K562 (cell line): ENCODE data around the gene PITHD1. TPM values are rescaled to one million over a fixed set of nuclear protein-coding genes. Genes with fewer than 3 reads are reported as not detected.

Experiments used
- DMBX1 ChIP-seq: fragments of 250-450 bp; sonication (Bioruptor Pico); IDR thresholded peaks from 2 replicates; pipeline ENCODE4 v1.8.0; 2022; ENCODE audit warnings: inconsistent platforms, mild to moderate bottlenecking, moderate library complexity, borderline replicate concordance
- EP300 ChIP-seq: IDR thresholded peaks from 2 replicates; pipeline ENCODE4 v1.6.1; 2012; ENCODE audit warnings: low read length, improper control_type of control experiment
- HDAC2 ChIP-seq: fragments of 450-650 bp; IDR thresholded peaks from 2 replicates; pipeline ENCODE4 v1.6.1; 2016; ENCODE audit warnings: mild to moderate bottlenecking
- HDAC6 ChIP-seq: IDR thresholded peaks from 2 replicates; pipeline ENCODE4 v1.6.1; 2012; ENCODE audit warnings: low read depth, mild to moderate bottlenecking, control low read depth, inconsistent platforms, low read length, moderate library complexity
- HOXB6 ChIP-seq: fragments of 250-450 bp; sonication (Bioruptor Pico); IDR thresholded peaks from 2 replicates; pipeline ENCODE4 v1.5.1; 2022; ENCODE audit warnings: mild to moderate bottlenecking, borderline replicate concordance
- L3MBTL2 ChIP-seq: fragments of 450-650 bp; IDR thresholded peaks from 2 replicates; pipeline ENCODE4 v1.6.1; 2016; ENCODE audit warnings: mild to moderate bottlenecking, moderate library complexity
- MTF1 ChIP-seq: fragments of 250-450 bp; sonication (Bioruptor Pico); IDR thresholded peaks from 2 replicates; pipeline ENCODE4 v1.9.0; 2021; ENCODE audit warnings: moderate library complexity, mild to moderate bottlenecking, inconsistent platforms, borderline replicate concordance
- SAFB2 ChIP-seq: fragments of 200-400 bp; formaldehyde crosslinking; IDR thresholded peaks from 2 replicates; pipeline ENCODE4 v1.6.1; 2018; ENCODE audit warnings: borderline replicate concordance, low read length, low read depth, moderate library complexity; ENCODE audit not compliant: severe bottlenecking
- SREBF1 ChIP-seq: fragments of 150-350 bp; IDR thresholded peaks from 2 replicates; pipeline ENCODE4 v1.6.1; 2014; ENCODE audit warnings: antibody characterized with exemption, low read depth, low read length, borderline replicate concordance
- ZNF197 ChIP-seq: fragments of 200-800 bp; sonication (Bioruptor generic); IDR thresholded peaks from 2 replicates; pipeline ENCODE4 v1.6.1; 2016; ENCODE audit warnings: low read depth, missing genetic modification characterization, missing compliant biosample characterization
- ZNF589 ChIP-seq: fragments of 200-800 bp; sonication (Bioruptor generic); IDR thresholded peaks from 2 replicates; pipeline ENCODE4 v1.6.1; 2016; ENCODE audit warnings: low read depth, missing genetic modification characterization, missing compliant biosample characterization
- polyA plus RNA-seq, 8 experiments: library from polyadenylated mRNA; depleted of rRNA in 4 of 8; stranded (reverse) in 5 of 8; unstranded in 3 of 8; fragments of >200 nt; fragmentation: Nextera tagmentation in 2 of 8; fragmentation: Illumina TruSeq in 1 of 8; extraction: Ambion mirVana in 2 of 8; extraction: Trizol in 1 of 8; gene quantifications; 2 replicates each; pipeline versions ENCODE4 v1.2.1 to v1.2.3, GENCODE V29; 2011 to 2014; ENCODE audit warnings: inconsistent platforms in 1 of 8, missing spikeins in 1 of 8
- total RNA-seq, 7 experiments: library from RNA; depleted of rRNA in 6 of 7; stranded (reverse); fragments of >200 nt in 6 of 7; fragmentation: Illumina TruSeq in 2 of 7; extraction: Trizol in 2 of 7; gene quantifications; 2 replicates each; pipeline versions ENCODE4 v1.2.1 to v1.2.3, GENCODE V29; 2011 to 2021; ENCODE audit warnings: low replicate concordance in 1 of 7
- TF ChIP-seq, protein P1 (sequence below): fragments of 450-650 bp; IDR thresholded peaks from 2 replicates; pipeline ENCODE4 v1.6.1; 2017; ENCODE audit warnings: antibody characterized with exemption, mild to moderate bottlenecking
- TF ChIP-seq, protein P2 (sequence below), 2 experiments: IDR thresholded peaks; 2 replicates each; pipeline ENCODE4 v1.6.1; 2011; ENCODE audit warnings: borderline replicate concordance in 1 of 2, control low read depth in 1 of 2, low read depth in 1 of 2, low read length in 1 of 2, mild to moderate bottlenecking in 1 of 2, mixed read lengths in 1 of 2, moderate library complexity in 1 of 2; ENCODE audit not compliant: insufficient read depth in 1 of 2, insufficient read length in 1 of 2, poor library complexity in 1 of 2, severe bottlenecking in 1 of 2; ENCODE audit errors: extremely low read depth in 1 of 2
- TF ChIP-seq, protein P3 (sequence below), 3 experiments: IDR thresholded peaks in 2 of 3; conservative IDR thresholded peaks in 1 of 3; 2 replicates each; pipeline ENCODE4 v1.5.1; 2011 to 2012; ENCODE audit warnings: low read length in 3 of 3, mild to moderate bottlenecking in 3 of 3, control low read depth in 2 of 3, improper control_type of control experiment in 1 of 3, inconsistent platforms in 1 of 3, low read depth in 1 of 3, mixed read lengths in 1 of 3, moderate library complexity in 1 of 3; ENCODE audit not compliant: insufficient read depth in 2 of 3
- TF ChIP-seq, protein P4 (sequence below): sonication (generic); formaldehyde crosslinking; IDR thresholded peaks from 2 replicates; pipeline ENCODE4 v1.9.0; 2022; ENCODE audit warnings: mild to moderate bottlenecking, missing genetic modification reagents
- TF ChIP-seq, protein P5 (sequence below): sonication (generic); formaldehyde crosslinking; IDR thresholded peaks from 2 replicates; pipeline ENCODE4 v1.8.0; 2022; ENCODE audit warnings: missing genetic modification reagents, mild to moderate bottlenecking, borderline replicate concordance

The PITHD1 gene
- total and polyA plus RNA-seq, 9 of the 15 experiments (the other 6 are each of a cell fraction or from before 2014, with no cell fraction given) = 46.5 to 175 (median 149) TPM

DNA sequence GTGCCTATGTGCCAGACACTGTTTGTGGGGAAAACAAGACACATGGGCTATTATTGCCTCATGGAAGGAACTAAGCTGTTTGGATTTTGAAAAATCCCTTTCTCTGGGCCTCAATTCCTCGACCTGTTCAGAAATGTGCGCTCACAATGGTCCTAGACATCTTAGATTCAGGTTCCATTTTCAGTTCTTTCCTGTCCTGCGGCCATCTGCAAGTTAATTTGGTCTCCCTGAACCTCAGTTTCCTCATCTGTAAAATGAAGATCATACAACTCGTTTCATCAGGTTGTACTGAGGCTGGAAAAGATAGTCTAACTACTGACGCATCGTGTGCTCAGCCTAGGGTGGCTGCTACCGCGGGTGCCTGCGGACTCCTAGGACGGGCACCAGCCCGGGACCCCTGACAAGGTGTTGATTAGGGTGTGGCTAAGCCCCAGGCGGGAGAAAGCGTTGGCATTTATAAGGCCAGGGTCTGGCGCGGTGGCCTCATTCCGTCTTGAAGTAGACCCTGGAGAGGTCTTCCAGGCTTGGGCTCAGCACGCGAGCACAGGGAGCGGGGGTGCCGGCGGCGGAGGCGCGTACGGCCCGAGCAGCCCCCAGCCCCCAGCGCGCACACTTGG, 35.4 kb upstream of the PITHD1 start (continued):
- TF ChIP-seq, protein P1, sequence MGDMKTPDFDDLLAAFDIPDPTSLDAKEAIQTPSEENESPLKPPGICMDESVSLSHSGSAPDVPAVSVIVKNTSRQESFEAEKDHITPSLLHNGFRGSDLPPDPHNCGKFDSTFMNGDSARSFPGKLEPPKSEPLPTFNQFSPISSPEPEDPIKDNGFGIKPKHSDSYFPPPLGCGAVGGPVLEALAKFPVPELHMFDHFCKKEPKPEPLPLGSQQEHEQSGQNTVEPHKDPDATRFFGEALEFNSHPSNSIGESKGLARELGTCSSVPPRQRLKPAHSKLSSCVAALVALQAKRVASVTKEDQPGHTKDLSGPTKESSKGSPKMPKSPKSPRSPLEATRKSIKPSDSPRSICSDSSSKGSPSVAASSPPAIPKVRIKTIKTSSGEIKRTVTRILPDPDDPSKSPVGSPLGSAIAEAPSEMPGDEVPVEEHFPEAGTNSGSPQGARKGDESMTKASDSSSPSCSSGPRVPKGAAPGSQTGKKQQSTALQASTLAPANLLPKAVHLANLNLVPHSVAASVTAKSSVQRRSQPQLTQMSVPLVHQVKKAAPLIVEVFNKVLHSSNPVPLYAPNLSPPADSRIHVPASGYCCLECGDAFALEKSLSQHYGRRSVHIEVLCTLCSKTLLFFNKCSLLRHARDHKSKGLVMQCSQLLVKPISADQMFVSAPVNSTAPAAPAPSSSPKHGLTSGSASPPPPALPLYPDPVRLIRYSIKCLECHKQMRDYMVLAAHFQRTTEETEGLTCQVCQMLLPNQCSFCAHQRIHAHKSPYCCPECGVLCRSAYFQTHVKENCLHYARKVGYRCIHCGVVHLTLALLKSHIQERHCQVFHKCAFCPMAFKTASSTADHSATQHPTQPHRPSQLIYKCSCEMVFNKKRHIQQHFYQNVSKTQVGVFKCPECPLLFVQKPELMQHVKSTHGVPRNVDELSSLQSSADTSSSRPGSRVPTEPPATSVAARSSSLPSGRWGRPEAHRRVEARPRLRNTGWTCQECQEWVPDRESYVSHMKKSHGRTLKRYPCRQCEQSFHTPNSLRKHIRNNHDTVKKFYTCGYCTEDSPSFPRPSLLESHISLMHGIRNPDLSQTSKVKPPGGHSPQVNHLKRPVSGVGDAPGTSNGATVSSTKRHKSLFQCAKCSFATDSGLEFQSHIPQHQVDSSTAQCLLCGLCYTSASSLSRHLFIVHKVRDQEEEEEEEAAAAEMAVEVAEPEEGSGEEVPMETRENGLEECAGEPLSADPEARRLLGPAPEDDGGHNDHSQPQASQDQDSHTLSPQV = peak; percentile 27
- no peak for TF ChIP-seq SREBF1
- TF ChIP-seq HOXB6 (CRISPR knock-in tag) = no peak
- peak; percentile 45; the same call in 1 of the 2 replicates for TF ChIP-seq DMBX1
- TF ChIP-seq, protein P2, sequence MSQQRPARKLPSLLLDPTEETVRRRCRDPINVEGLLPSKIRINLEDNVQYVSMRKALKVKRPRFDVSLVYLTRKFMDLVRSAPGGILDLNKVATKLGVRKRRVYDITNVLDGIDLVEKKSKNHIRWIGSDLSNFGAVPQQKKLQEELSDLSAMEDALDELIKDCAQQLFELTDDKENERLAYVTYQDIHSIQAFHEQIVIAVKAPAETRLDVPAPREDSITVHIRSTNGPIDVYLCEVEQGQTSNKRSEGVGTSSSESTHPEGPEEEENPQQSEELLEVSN (IDR thresholded peaks at IDR 0.05; ENCODE audit: borderline replicate concordance in 1 of 2, extremely low read depth in 1 of 2, insufficient read depth in 1 of 2, insufficient read length in 1 of 2, low read depth in 1 of 2, low read length in 1 of 2, poor library complexity in 1 of 2, severe bottlenecking in 1 of 2) = peak in 1 of 2 experiments; percentile 42
- TF ChIP-seq, protein P3, sequence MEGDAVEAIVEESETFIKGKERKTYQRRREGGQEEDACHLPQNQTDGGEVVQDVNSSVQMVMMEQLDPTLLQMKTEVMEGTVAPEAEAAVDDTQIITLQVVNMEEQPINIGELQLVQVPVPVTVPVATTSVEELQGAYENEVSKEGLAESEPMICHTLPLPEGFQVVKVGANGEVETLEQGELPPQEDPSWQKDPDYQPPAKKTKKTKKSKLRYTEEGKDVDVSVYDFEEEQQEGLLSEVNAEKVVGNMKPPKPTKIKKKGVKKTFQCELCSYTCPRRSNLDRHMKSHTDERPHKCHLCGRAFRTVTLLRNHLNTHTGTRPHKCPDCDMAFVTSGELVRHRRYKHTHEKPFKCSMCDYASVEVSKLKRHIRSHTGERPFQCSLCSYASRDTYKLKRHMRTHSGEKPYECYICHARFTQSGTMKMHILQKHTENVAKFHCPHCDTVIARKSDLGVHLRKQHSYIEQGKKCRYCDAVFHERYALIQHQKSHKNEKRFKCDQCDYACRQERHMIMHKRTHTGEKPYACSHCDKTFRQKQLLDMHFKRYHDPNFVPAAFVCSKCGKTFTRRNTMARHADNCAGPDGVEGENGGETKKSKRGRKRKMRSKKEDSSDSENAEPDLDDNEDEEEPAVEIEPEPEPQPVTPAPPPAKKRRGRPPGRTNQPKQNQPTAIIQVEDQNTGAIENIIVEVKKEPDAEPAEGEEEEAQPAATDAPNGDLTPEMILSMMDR (IDR thresholded peaks at IDR 0.05 in 2 of 3, conservative IDR thresholded peaks at IDR 0.05 in 1 of 3; ENCODE audit: insufficient read depth in 2 of 3, low read depth in 1 of 3, low read length in 3 of 3) = no peak
- TF ChIP-seq HDAC2 = peak; percentile 34
- TF ChIP-seq L3MBTL2 = peak; percentile 42; the same call in 1 of the 2 replicates
- no peak for TF ChIP-seq EP300
- TF ChIP-seq ZNF197 = no peak
- no peak for TF ChIP-seq MTF1 (CRISPR knock-in tag)
- TF ChIP-seq SAFB2 = no peak
- TF ChIP-seq HDAC6 = no peak
- TF ChIP-seq ZNF589 (CRISPR knock-in tag) = 0 out of 2 replicates have a peak, but pooled peaks have one; percentile 15
- TF ChIP-seq, protein P4, sequence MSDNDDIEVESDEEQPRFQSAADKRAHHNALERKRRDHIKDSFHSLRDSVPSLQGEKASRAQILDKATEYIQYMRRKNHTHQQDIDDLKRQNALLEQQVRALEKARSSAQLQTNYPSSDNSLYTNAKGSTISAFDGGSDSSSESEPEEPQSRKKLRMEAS = no peak
- TF ChIP-seq, protein P5, sequence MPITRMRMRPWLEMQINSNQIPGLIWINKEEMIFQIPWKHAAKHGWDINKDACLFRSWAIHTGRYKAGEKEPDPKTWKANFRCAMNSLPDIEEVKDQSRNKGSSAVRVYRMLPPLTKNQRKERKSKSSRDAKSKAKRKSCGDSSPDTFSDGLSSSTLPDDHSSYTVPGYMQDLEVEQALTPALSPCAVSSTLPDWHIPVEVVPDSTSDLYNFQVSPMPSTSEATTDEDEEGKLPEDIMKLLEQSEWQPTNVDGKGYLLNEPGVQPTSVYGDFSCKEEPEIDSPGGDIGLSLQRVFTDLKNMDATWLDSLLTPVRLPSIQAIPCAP (CRISPR knock-in tag) = no peak
